DOHH2 (cell line): ENCODE measurements around the gene PYGO1.

Source experiments
- H3F3A ChIP-seq: fragments of 200-600 bp; sonication (generic), shearing (Covaris generic); 2 replicates; pipeline ENCODE4 v1.6.0; 2016; ENCODE audit warnings: antibody characterized with exemption, mild to moderate bottlenecking; ENCODE audit not compliant: control insufficient read depth, insufficient read depth
- H3K27ac ChIP-seq: fragments of 200-600 bp; sonication (generic); 2 replicates; pipeline ENCODE4 v1.5.1; 2014; ENCODE audit warnings: low read depth, mild to moderate bottlenecking, low read length, moderate library complexity
- H3K27me3 ChIP-seq: fragments of 200-600 bp; sonication (generic); 2 replicates; pipeline ENCODE4 v1.6.1; 2014; ENCODE audit warnings: mild to moderate bottlenecking, low read length, mixed read lengths; ENCODE audit not compliant: control insufficient read depth
- H3K36me3 ChIP-seq: fragments of 200-600 bp; sonication (generic); 2 replicates; pipeline ENCODE4 v1.6.1; 2014; ENCODE audit warnings: mild to moderate bottlenecking, low read length, moderate library complexity, mixed read lengths; ENCODE audit not compliant: control insufficient read depth
- H3K4me1 ChIP-seq: fragments of 200-600 bp; sonication (generic); 2 replicates; pipeline ENCODE4 v1.6.1; 2014; ENCODE audit warnings: mild to moderate bottlenecking, low read length, mixed read lengths; ENCODE audit not compliant: control insufficient read depth
- H3K4me2 ChIP-seq: fragments of 200-600 bp; sonication (generic); 2 replicates; pipeline ENCODE4 v1.6.0; 2014; ENCODE audit warnings: mild to moderate bottlenecking, low read length, moderate library complexity
- H3K4me3 ChIP-seq: fragments of 200-600 bp; sonication (generic); 2 replicates; pipeline ENCODE4 v1.5.1; 2014; ENCODE audit warnings: mild to moderate bottlenecking, low read length, mixed read lengths
- H3K79me2 ChIP-seq: fragments of 200-600 bp; sonication (generic); 2 replicates; pipeline ENCODE4 v1.6.1; 2014; ENCODE audit warnings: mild to moderate bottlenecking, low read length, mixed read lengths; ENCODE audit not compliant: control insufficient read depth
- H3K9me2 ChIP-seq: fragments of 200-600 bp; sonication (generic); replicated peaks from 2 replicates; pipeline ENCODE4 v1.6.1; 2014; ENCODE audit warnings: mild to moderate bottlenecking, low read length, mixed read lengths; ENCODE audit not compliant: control insufficient read depth
- H3K9me3 ChIP-seq: fragments of 200-600 bp; sonication (generic); 2 replicates; pipeline ENCODE4 v1.6.1; 2014; ENCODE audit warnings: antibody characterized with exemption, low read length, mixed read lengths; ENCODE audit not compliant: control insufficient read depth, insufficient read depth
- H4K20me1 ChIP-seq: fragments of 200-600 bp; sonication (generic); 2 replicates; pipeline ENCODE4 v1.6.0; 2014; ENCODE audit warnings: low read depth, mild to moderate bottlenecking, antibody characterized with exemption, low read length, moderate library complexity; ENCODE audit not compliant: control insufficient read depth, insufficient read depth
- EZH2phosphoT487 ChIP-seq: fragments of 200-600 bp; sonication (generic); IDR thresholded peaks from 2 replicates; pipeline ENCODE4 v1.6.1; 2017; ENCODE audit warnings: borderline replicate concordance, mild to moderate bottlenecking, antibody characterized with exemption, low read length, moderate library complexity, mixed read lengths
- TF ChIP-seq, protein P1 (sequence below): fragments of 200-600 bp; sonication (generic); IDR thresholded peaks from one replicate; pipeline ENCODE4 v1.5.1; 2014; ENCODE audit warnings: antibody characterized with exemption, mild to moderate bottlenecking, low read depth, low read length; ENCODE audit not compliant: poor library complexity, severe bottlenecking

PYGO1 gene, protein sequence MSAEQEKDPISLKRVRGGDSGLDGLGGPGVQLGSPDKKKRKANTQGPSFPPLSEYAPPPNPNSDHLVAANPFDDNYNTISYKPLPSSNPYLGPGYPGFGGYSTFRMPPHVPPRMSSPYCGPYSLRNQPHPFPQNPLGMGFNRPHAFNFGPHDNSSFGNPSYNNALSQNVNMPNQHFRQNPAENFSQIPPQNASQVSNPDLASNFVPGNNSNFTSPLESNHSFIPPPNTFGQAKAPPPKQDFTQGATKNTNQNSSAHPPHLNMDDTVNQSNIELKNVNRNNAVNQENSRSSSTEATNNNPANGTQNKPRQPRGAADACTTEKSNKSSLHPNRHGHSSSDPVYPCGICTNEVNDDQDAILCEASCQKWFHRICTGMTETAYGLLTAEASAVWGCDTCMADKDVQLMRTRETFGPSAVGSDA

DNA sequence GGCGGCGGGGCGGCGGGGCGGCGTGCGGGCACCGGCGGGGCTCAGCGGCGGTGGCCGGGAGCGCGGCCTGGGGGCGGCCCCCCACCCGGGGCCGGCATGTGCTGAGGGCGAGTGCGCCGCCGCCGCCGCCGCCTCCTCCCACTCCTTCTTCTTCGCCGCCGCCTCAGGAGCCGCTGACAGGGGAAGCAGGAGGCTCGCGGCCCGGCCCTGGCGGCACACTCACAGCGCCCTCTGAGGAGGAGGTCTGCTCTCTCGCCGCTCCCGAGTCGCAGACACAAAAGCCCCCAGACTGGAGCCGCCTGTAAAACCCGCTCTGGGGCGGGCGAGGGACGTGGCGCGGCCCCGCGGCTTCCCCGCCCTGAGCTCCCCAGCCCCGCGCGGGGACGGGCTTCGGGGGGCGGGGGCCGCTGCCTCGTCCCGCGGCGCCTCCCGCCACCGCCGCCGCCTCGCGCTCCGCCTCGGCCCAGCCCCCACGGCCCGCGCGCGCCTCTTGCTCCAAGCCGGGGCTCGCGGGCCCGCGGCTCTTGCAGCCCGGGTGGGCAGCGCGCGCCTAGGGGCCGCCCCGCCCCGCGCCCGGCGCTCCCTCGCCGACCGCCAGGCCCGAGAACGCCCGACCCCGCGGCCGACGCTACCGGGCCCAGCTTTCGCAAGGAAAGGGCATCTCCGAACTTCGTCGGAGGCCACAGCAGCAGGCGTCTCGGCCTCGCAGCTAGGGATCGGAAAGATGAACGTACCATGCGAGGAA is at the start of gene PYGO1:
TSS of gene PYGO1 (minus strand) at position 276 of the 745 bp plus-strand sequence. CDS start 462 bp downstream, outside the sequence.
- no peak within 1 kb of the TSS for H3K4me2 ChIP-seq
- H3K27ac ChIP-seq: no peak within 1 kb of the TSS
- TF ChIP-seq, protein P1, sequence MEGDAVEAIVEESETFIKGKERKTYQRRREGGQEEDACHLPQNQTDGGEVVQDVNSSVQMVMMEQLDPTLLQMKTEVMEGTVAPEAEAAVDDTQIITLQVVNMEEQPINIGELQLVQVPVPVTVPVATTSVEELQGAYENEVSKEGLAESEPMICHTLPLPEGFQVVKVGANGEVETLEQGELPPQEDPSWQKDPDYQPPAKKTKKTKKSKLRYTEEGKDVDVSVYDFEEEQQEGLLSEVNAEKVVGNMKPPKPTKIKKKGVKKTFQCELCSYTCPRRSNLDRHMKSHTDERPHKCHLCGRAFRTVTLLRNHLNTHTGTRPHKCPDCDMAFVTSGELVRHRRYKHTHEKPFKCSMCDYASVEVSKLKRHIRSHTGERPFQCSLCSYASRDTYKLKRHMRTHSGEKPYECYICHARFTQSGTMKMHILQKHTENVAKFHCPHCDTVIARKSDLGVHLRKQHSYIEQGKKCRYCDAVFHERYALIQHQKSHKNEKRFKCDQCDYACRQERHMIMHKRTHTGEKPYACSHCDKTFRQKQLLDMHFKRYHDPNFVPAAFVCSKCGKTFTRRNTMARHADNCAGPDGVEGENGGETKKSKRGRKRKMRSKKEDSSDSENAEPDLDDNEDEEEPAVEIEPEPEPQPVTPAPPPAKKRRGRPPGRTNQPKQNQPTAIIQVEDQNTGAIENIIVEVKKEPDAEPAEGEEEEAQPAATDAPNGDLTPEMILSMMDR: no peak
- TF ChIP-seq EZH2phosphoT487: no peak

DNA sequence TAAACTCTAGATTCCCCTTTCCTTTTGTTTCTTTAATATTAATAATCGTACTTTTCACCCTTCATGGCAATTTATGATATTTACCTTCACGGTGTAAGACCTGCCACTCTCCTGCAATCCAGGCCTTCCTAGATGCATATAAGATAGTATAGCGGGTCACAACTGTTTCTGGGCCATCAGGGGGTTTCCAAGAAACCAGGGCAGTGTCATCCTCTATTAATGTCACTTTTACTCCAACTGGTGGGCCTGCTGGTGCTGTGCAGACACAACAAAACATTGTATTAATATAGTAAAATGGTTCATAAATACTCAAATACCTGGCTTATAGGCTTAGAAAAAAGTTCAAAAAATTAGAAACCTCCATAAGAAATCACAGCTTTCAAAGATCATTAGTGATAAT is 48.9 kb upstream of the PYGO1 start:
- Histone ChIP-seq H3K36me3 (no peaks in the 10 kb centered on the region), H3K27me3 (peaks cover 3% of the 10 kb centered on the region; the same call in 1 of the 2 replicates), H3K9me2 (no peaks in the 10 kb centered on the region), H3K4me1 (no peaks in the 10 kb centered on the region), H3K79me2 (no peaks in the 10 kb centered on the region), H3K4me2 (no peak overlapping the region), H3F3A (no peaks in the 10 kb centered on the region), H3K27ac (no peak overlapping the region), H4K20me1 (no peaks in the 10 kb centered on the region), H3K9me3 (no peaks in the 10 kb centered on the region), H3K4me3 (no peak overlapping the region)
- TF ChIP-seq, protein P1: no peak
- no peak for TF ChIP-seq EZH2phosphoT487

More for the DNA sequence above, at the start of gene PYGO1:
- Histone ChIP-seq H4K20me1 (no peaks in the 10 kb centered on the region), H3K9me2 (no peaks in the 10 kb centered on the region), H3K4me1 (no peaks in the 10 kb centered on the region), H3K36me3 (no peaks in the 10 kb centered on the region), H3K4me3 (no peak within 1 kb of the TSS), H3K79me2 (no peaks in the 10 kb centered on the region), H3K27me3 (no peaks in the 10 kb centered on the region), H3F3A (no peaks in the 10 kb centered on the region), H3K9me3 (no peaks in the 10 kb centered on the region; the same call in 1 of the 2 replicates)

DNA sequence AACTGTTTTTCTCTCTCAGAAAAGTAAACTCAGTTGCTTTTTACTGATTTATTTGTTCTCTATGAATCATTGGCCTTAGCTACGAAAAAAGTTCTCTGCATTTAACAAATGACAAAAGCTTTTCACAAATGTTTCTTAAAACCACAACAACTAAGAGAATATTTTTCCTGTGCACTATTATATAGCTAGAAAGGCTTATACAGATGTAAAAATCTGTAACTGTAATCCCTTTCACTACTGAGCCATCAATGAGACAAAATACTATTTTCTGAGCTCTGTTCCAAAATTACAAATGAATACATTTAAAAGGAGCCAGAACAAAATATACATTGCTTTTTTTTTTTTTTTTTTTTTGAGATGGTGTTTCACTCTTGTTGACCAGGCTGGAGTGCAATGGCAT is 45.6 kb upstream of the PYGO1 start:
- Histone ChIP-seq H3K27me3 (no peaks in the 10 kb centered on the region), H3K9me2 (no peaks in the 10 kb centered on the region), H3K4me3 (no peak overlapping the region), H3K4me1 (no peaks in the 10 kb centered on the region), H3F3A (no peaks in the 10 kb centered on the region), H3K79me2 (no peaks in the 10 kb centered on the region), H3K36me3 (no peaks in the 10 kb centered on the region), H3K27ac (no peak overlapping the region), H4K20me1 (no peaks in the 10 kb centered on the region), H3K4me2 (no peak overlapping the region), H3K9me3 (no peaks in the 10 kb centered on the region)
- TF ChIP-seq, protein P1: no peak
- TF ChIP-seq EZH2phosphoT487: no peak
